Measurements from ENCODE around the gene OR6C2.

- TF ChIP-seq CTCF (IDR thresholded peaks at IDR 0.05; ENCODE audit: low read length) (no peak), EZH2 (optimal IDR thresholded peaks at IDR 0.05; ENCODE audit: low read depth, low read length) (no peak)
Measured at GRCh38 chr12:55428331-55429243, 15.3 kb upstream of the OR6C2 start.
